Right atrium auricular region (tissue), 2 donors: ENCODE data around the gene RPS14. TPM values are rescaled to one million over a fixed set of nuclear protein-coding genes. Genes with fewer than 3 reads are reported as not detected.

Experiments used
- DNase-seq: peaks from one replicate; pipeline ENCODE4 v3.0.0-alpha.2; 2019; ENCODE audit warnings: low spot score
- H3K27ac ChIP-seq, 2 donors: fragments of 200-600 bp; sonication (generic); 1 replicate in 1 of 2; 2 replicates in 1 of 2; pipeline ENCODE4 v1.5.1; 2016 to 2019
- H3K27me3 ChIP-seq, 2 donors: fragments of 200-600 bp; sonication (generic); one replicate each; pipeline versions ENCODE4 v1.5.1 to v1.6.0; 2017 to 2019
- H3K36me3 ChIP-seq: fragments of 200-600 bp; sonication (generic); one replicate; pipeline ENCODE4 v1.5.1; 2016
- H3K4me1 ChIP-seq, 2 donors: fragments of 200-600 bp; sonication (generic); one replicate each; pipeline versions ENCODE4 v1.5.1 to v1.6.0; 2017 to 2019
- H3K4me3 ChIP-seq, 2 donors: fragments of 200-600 bp; sonication (generic); 1 replicate in 1 of 2; 2 replicates in 1 of 2; pipeline ENCODE4 v1.5.1; 2017 to 2019; ENCODE audit warnings: mild to moderate bottlenecking in 1 of 2, moderate library complexity in 1 of 2
- H3K9me3 ChIP-seq, 2 donors: fragments of 200-600 bp; sonication (generic); one replicate each; pipeline ENCODE4 v1.5.1; 2019
- CTCF ChIP-seq, 2 donors: fragments of 200-600 bp; sonication (generic); IDR thresholded peaks; one replicate each; pipeline ENCODE4 v1.5.1; 2019; ENCODE audit warnings: antibody characterized with exemption in 2 of 2
- total RNA-seq, 2 donors: library from RNA; depleted of rRNA; stranded (reverse); fragments of >200 nt; gene quantifications; one replicate each; pipeline ENCODE4 v1.1.0, GENCODE V29; 2016

The RPS14 gene
- total RNA-seq, 2 donors from 2014 or later: 1,334 to 2,461 TPM

- TF ChIP-seq CTCF (IDR thresholded peaks at IDR 0.05): no peak
- H3K4me3 ChIP-seq: peak within 1 kb of the TSS; percentile 39 to 50
- H3K27me3 ChIP-seq: no peaks in the 10 kb centered on the region
- peak; percentile 86 for DNase-seq
- H3K9me3 ChIP-seq: no peaks in the 10 kb centered on the region
- peak within 1 kb of the TSS; percentile 80 to 84 for H3K27ac ChIP-seq
- peaks cover 0 to 31% of the 10 kb centered on the region in 2 donors for H3K4me1 ChIP-seq
- H3K36me3 ChIP-seq: no peaks in the 10 kb centered on the region
Observed at GRCh38 chr5:150412319-150413175, 37.0 kb downstream of the RPS14 start, which contains the start of gene CD74. TSS of gene CD74 (minus strand) at chr5:150412910. CDS start at chr5:150412749, 161 bp downstream.

GRCh38 chr5:150411245-150411979 lies 38.1 kb downstream of the RPS14 start:
- H3K27ac ChIP-seq: peak overlapping the region; percentile 80 to 84
- H3K36me3 ChIP-seq: no peaks in the 10 kb centered on the region
- H3K27me3 ChIP-seq: no peaks in the 10 kb centered on the region
- H3K4me3 ChIP-seq: peak overlapping the region; percentile 39 to 50
- no peak for DNase-seq
- no peak for TF ChIP-seq CTCF (IDR thresholded peaks at IDR 0.05)
- no peaks in the 10 kb centered on the region for H3K9me3 ChIP-seq
- H3K4me1 ChIP-seq: peaks cover 0 to 31% of the 10 kb centered on the region in 2 donors

- H3K9me3 ChIP-seq: no peaks in the 10 kb centered on the region
- DNase-seq: peak; percentile 69
- peaks cover 0 to 31% of the 10 kb centered on the region in 2 donors for H3K4me1 ChIP-seq
- no peak for TF ChIP-seq CTCF (IDR thresholded peaks at IDR 0.05)
- no peaks in the 10 kb centered on the region for H3K27me3 ChIP-seq
- no peaks in the 10 kb centered on the region for H3K36me3 ChIP-seq
- peak overlapping the region in 1 of 2 donors; percentile 50 for H3K4me3 ChIP-seq
- peak overlapping the region; percentile 80 to 84 for H3K27ac ChIP-seq
Observed at GRCh38 chr5:150410524-150411244, 38.9 kb downstream of the RPS14 start.

- peak overlapping the region; percentile 12 to 38 for H3K4me3 ChIP-seq
- no peaks in the 10 kb centered on the region for H3K27me3 ChIP-seq
- H3K9me3 ChIP-seq: no peaks in the 10 kb centered on the region
- peak; percentile 85 for DNase-seq
- H3K36me3 ChIP-seq: no peaks in the 10 kb centered on the region
- H3K27ac ChIP-seq: peak overlapping the region; percentile 80 to 84
- TF ChIP-seq CTCF (IDR thresholded peaks at IDR 0.05): no peak
- peaks cover 0 to 31% of the 10 kb centered on the region in 2 donors for H3K4me1 ChIP-seq
Observed at GRCh38 chr5:150409638-150410523, 39.7 kb downstream of the RPS14 start.
